HL-60 (cell line): ENCODE measurements around the gene MNS1.

Experiments
- CTCF ChIP-seq: IDR thresholded peaks from one replicate; pipeline ENCODE4 v1.5.1; 2011; ENCODE audit warnings: low read length, control low read depth, inconsistent platforms; ENCODE audit not compliant: insufficient read depth
- POLR2AphosphoS5 ChIP-seq: IDR thresholded peaks from 2 replicates; pipeline ENCODE4 v1.6.1; 2012; ENCODE audit warnings: low read depth
- REST ChIP-seq: IDR thresholded peaks from 2 replicates; pipeline ENCODE4 v1.6.1; 2012; ENCODE audit warnings: low read depth; ENCODE audit not compliant: insufficient replicate concordance

- TF ChIP-seq CTCF: peak; percentile 35
- no peak for TF ChIP-seq POLR2AphosphoS5
- TF ChIP-seq REST: no peak
These were observed 31.7 kb upstream of the MNS1 start for GRCh38 chr15:56496635-56497034.
